ENCODE measurements around the gene CHD3. TPM values are rescaled to one million over a fixed set of nuclear protein-coding genes. Genes with fewer than 3 reads are reported as not detected.

Gene CHD3
- total and polyA plus RNA-seq, 2 experiments from 2014 or later, result 2.9 to 9.7 TPM

DNA sequence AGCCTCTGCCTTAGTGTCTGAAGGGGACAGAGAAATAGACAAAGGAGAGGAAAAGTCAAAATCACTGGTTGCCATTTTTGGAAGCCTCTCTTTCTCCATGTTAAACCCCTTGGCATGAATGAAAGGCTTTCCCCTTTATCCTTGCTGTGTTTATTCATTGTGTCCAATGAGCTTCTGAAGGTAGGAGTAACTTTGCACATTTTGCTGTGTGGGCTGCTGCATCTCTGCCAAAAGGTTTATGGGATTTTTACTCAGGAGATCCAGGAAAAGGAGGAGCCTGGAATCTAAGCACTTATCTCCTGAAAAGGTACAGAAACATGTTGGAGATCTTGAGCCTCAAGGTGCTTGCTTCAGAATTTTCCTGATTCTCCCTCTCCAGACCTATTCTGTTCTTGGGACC is 47.3 kb downstream of the CHD3 start:
- Mint-ChIP-seq H3K4me1 (peaks cover 17% of the 10 kb centered on the region), H3K9me3 (no peaks in the 10 kb centered on the region), H3K27me3 (ENCODE audit: insufficient read depth, low read depth, poor library complexity) (peaks cover 10% of the 10 kb centered on the region), H3K36me3 (ENCODE audit: low read depth) (peaks cover 36% of the 10 kb centered on the region), H3K27ac (no peak overlapping the region), H3K4me3 (no peak overlapping the region)
- no peak for DNase-seq (ENCODE audit: low spot score)
- H3F3A ChIP-seq (replicated peaks; ENCODE audit: low read depth), result no peaks in the 10 kb centered on the region
- H3K36me3 ChIP-seq (ENCODE audit: insufficient read depth), result 0 out of 2 replicates have a peak, but pooled peaks cover 3% of the 10 kb centered on the region
- H3K27ac ChIP-seq (ENCODE audit: low read depth), result no peak overlapping the region
- H3K4me1 ChIP-seq (ENCODE audit: insufficient read depth), result peaks cover 16% of the 10 kb centered on the region
- no peak for ATAC-seq
- no peaks in the 10 kb centered on the region for H3K9me2 ChIP-seq (ENCODE audit: insufficient read depth)
- H2AFZ ChIP-seq, result no peak overlapping the region
- H3K27me3 ChIP-seq (ENCODE audit: insufficient read depth), result peaks cover 8% of the 10 kb centered on the region; the same call in 1 of the 2 replicates
- H3K4me3 ChIP-seq, result no peak overlapping the region
- peaks cover 12% of the 10 kb centered on the region for H4K20me1 ChIP-seq (replicated peaks; ENCODE audit: insufficient read depth)
- TF ChIP-seq ETS1 (IDR thresholded peaks at IDR 0.05), result no peak
- no peak for TF ChIP-seq STAT1 (IDR thresholded peaks at IDR 0.05; ENCODE audit: unreplicated experiment)
- TF ChIP-seq JUNB (IDR thresholded peaks at IDR 0.05; ENCODE audit: unreplicated experiment), result no peak
- no peak for TF ChIP-seq REST (IDR thresholded peaks at IDR 0.05; ENCODE audit: unreplicated experiment)
- no peak for TF ChIP-seq NANOG (IDR thresholded peaks at IDR 0.05; ENCODE audit: borderline replicate concordance)
- no peak for TF ChIP-seq CREB1 (CRISPR knock-in tag; IDR thresholded peaks at IDR 0.05; ENCODE audit: low read depth)
- no peak for TF ChIP-seq CTCF (conservative IDR thresholded peaks at IDR 0.05; ENCODE audit: low read depth in 2 of 2)
- TF ChIP-seq EZH2phosphoT487 (IDR thresholded peaks at IDR 0.05; ENCODE audit: unreplicated experiment), result no peak
- no peak for TF ChIP-seq EZH2 (IDR thresholded peaks at IDR 0.05; ENCODE audit: low read depth, unreplicated experiment)
- TF ChIP-seq ZNF331 (CRISPR knock-in tag; IDR thresholded peaks at IDR 0.05; ENCODE audit: low read depth), result no peak
- H3K4me2 ChIP-seq, result no peak overlapping the region
- H3K79me2 ChIP-seq (replicated peaks; ENCODE audit: insufficient read depth), result peaks cover 12% of the 10 kb centered on the region

Data from GM23338 (cell line).